Measurements from ENCODE around the gene KAT7. TPM values are rescaled to one million over a fixed set of nuclear protein-coding genes. Genes with fewer than 3 reads are reported as not detected.
A peak's percentile ranks its signal among the peaks of the same experiment; 100 is the strongest.

The KAT7 gene
- total RNA-seq, 2 experiments from 2014 or later: 91.7 to 92.5 TPM

GRCh38 chr17:49878931-49879904, 90.7 kb downstream of the KAT7 start:
- Mint-ChIP-seq H3K27me3 (peaks cover 28% of the 10 kb centered on the region), H3K9me3 (no peaks in the 10 kb centered on the region), H3K27ac (no peak overlapping the region), H3K4me1 (peaks cover 6% of the 10 kb centered on the region), H3K36me3 (no peaks in the 10 kb centered on the region), H3K4me3 (no peak overlapping the region)
- ATAC-seq (ENCODE audit: low read depth) (no peak), DNase-seq (no peak)
- POLR2A ChIA-PET: no interaction called here

- DNase-seq (peak; percentile 83), ATAC-seq (ENCODE audit: low read depth) (peak; percentile 93)
- POLR2A ChIA-PET: interaction anchor here (1.1 kb wide), 1 partner anchor 118 kb away, joined by 3 read pairs; no protein-coding TSS in a partner anchor
- Mint-ChIP-seq H3K4me1 (peaks cover 6% of the 10 kb centered on the region), H3K4me3 (peak overlapping the region; percentile 42), H3K27me3 (peaks cover 29% of the 10 kb centered on the region), H3K36me3 (no peaks in the 10 kb centered on the region), H3K9me3 (no peaks in the 10 kb centered on the region), H3K27ac (no peak overlapping the region)
Measured at GRCh38 chr17:49880291-49881053, 92.0 kb downstream of the KAT7 start.

- ATAC-seq (ENCODE audit: low read depth) (no peak), DNase-seq (no peak)
- Mint-ChIP-seq H3K27ac (no peak overlapping the region), H3K27me3 (peaks cover 33% of the 10 kb centered on the region), H3K36me3 (no peaks in the 10 kb centered on the region), H3K4me3 (no peak overlapping the region), H3K9me3 (no peaks in the 10 kb centered on the region), H3K4me1 (peaks cover 6% of the 10 kb centered on the region)
- POLR2A ChIA-PET: interaction anchor here (1.1 kb wide), 1 partner anchor 117 kb away, joined by 3 read pairs; no protein-coding TSS in a partner anchor
Measured at GRCh38 chr17:49881054-49881402, 92.5 kb downstream of the KAT7 start.

DNA sequence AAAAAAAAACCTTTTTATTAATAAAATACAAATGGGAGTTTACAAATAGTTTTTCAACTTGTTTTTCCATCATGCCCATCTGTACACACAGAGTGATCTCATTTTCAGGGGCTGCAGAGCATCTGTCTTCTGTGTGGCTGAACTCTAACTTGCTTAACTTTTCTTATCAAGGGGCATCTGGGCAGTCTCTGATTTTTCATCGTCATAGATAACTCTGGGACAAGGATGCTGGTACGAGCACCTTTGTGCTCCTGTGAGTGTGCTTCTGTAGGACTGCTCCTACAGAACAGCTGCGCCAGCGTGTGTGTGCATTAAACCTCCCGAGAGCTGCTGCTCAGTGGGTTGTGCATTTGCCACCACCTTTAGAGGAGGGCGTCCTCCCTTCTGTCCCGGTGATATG, 94.0 kb downstream of the KAT7 start:
- H3K4me1 Mint-ChIP-seq: peaks cover 6% of the 10 kb centered on the region
- no peaks in the 10 kb centered on the region for H3K36me3 Mint-ChIP-seq
- no peaks in the 10 kb centered on the region for H3K9me3 Mint-ChIP-seq
- no peak overlapping the region for H3K27ac Mint-ChIP-seq
- POLR2A ChIA-PET: interaction anchor here (0.8 kb wide), 1 partner anchor 8 kb away, joined by 3 read pairs; no protein-coding TSS in a partner anchor
- ATAC-seq (ENCODE audit: low read depth) (no peak), DNase-seq (no peak)
- peaks cover 33% of the 10 kb centered on the region for H3K27me3 Mint-ChIP-seq
- H3K4me3 Mint-ChIP-seq: no peak overlapping the region

Other genes with a start within 250 kb of the KAT7 start
- under 1 TPM in 1 of 2 experiments, not detected in 1; 0.14 TPM for gene NXPH3, start 212.8 kb upstream of the KAT7 start, total RNA-seq
- gene SPOP, start 110.6 kb upstream of the KAT7 start, total RNA-seq: 10 to 100 TPM; 49.6 to 60.6 TPM
- gene SLC35B1, start 80.7 kb upstream of the KAT7 start, total RNA-seq: 10 to 100 TPM; 45.9 to 48.5 TPM
- 10 to 100 TPM; 47.0 to 57.2 TPM for gene FAM117A, start 24.6 kb upstream of the KAT7 start, total RNA-seq
- gene TAC4, start 59.4 kb downstream of the KAT7 start, total RNA-seq: not detected
- under 1 TPM; 0.60 to 0.69 TPM for gene DLX4, start 180.5 kb downstream of the KAT7 start, total RNA-seq
- not detected for gene DLX3, start 206.5 kb downstream of the KAT7 start, total RNA-seq

All from activated naive CD8-positive, alpha-beta T cell treated with anti-CD3 and anti-CD28 coated beads, Interleukin-2, amount 10 ng/mL, durations not matched to agents 7 days and 5 days (primary cell).